ENCODE results near the gene BRSK2. TPM values are rescaled to one million over a fixed set of nuclear protein-coding genes. Genes with fewer than 3 reads are reported as not detected.

The BRSK2 gene
- total RNA-seq, 1 donor from 2014 or later = 49.2 TPM

GRCh38 chr11:1460396-1460985 lies 70.8 kb downstream of the BRSK2 start:
- H3K4me3 Mint-ChIP-seq (ENCODE audit: low read depth) = no peak overlapping the region
- peaks cover 4% of the 10 kb centered on the region for H3K36me3 Mint-ChIP-seq (ENCODE audit: insufficient read depth)
- DNase-seq (ENCODE audit: low spot score, unreplicated experiment) = no peak
- no peaks in the 10 kb centered on the region for H3K27me3 Mint-ChIP-seq
- no peaks in the 10 kb centered on the region for H3K4me1 Mint-ChIP-seq (ENCODE audit: low read depth)
- H3K9me3 Mint-ChIP-seq (ENCODE audit: low read depth) = no peaks in the 10 kb centered on the region
- TF ChIP-seq CTCF (IDR thresholded peaks at IDR 0.05; ENCODE audit: unreplicated experiment) = no peak
- H3K27ac Mint-ChIP-seq = no peak overlapping the region

- Mint-ChIP-seq H3K4me3 (ENCODE audit: low read depth) (no peak overlapping the region), H3K27ac (no peak overlapping the region), H3K36me3 (ENCODE audit: insufficient read depth) (peaks cover 4% of the 10 kb centered on the region)
These were observed 71.5 kb downstream of the BRSK2 start for GRCh38 chr11:1460986-1461825.

GRCh38 chr11:1461826-1462697 lies 72.3 kb downstream of the BRSK2 start:
- Mint-ChIP-seq H3K36me3 (ENCODE audit: insufficient read depth) (peaks cover 4% of the 10 kb centered on the region), H3K9me3 (ENCODE audit: low read depth) (no peaks in the 10 kb centered on the region), H3K27me3 (no peaks in the 10 kb centered on the region), H3K27ac (peak overlapping the region; percentile 10), H3K4me3 (ENCODE audit: low read depth) (no peak overlapping the region), H3K4me1 (ENCODE audit: low read depth) (no peaks in the 10 kb centered on the region)
- DNase-seq (ENCODE audit: low spot score, unreplicated experiment) = no peak
- TF ChIP-seq CTCF (IDR thresholded peaks at IDR 0.05; ENCODE audit: unreplicated experiment) = no peak

More at GRCh38 chr11:1460986-1461825, 71.5 kb downstream of the BRSK2 start:
- DNase-seq (ENCODE audit: low spot score, unreplicated experiment) = no peak
- Mint-ChIP-seq H3K27me3 (no peaks in the 10 kb centered on the region), H3K4me1 (ENCODE audit: low read depth) (no peaks in the 10 kb centered on the region), H3K9me3 (ENCODE audit: low read depth) (no peaks in the 10 kb centered on the region)
- TF ChIP-seq CTCF (IDR thresholded peaks at IDR 0.05; ENCODE audit: unreplicated experiment) = no peak

GRCh38 chr11:1462698-1462975 lies 72.9 kb downstream of the BRSK2 start:
- no peak for DNase-seq (ENCODE audit: low spot score, unreplicated experiment)
- Mint-ChIP-seq H3K27me3 (no peaks in the 10 kb centered on the region), H3K36me3 (ENCODE audit: insufficient read depth) (peaks cover 4% of the 10 kb centered on the region), H3K4me3 (ENCODE audit: low read depth) (no peak overlapping the region), H3K27ac (no peak overlapping the region), H3K4me1 (ENCODE audit: low read depth) (no peaks in the 10 kb centered on the region), H3K9me3 (ENCODE audit: low read depth) (no peaks in the 10 kb centered on the region)
- no peak for TF ChIP-seq CTCF (IDR thresholded peaks at IDR 0.05; ENCODE audit: unreplicated experiment)

GRCh38 chr11:1463056-1463455 lies 73.3 kb downstream of the BRSK2 start:
- no peak for DNase-seq (ENCODE audit: low spot score, unreplicated experiment)
- Mint-ChIP-seq H3K36me3 (ENCODE audit: insufficient read depth) (peaks cover 4% of the 10 kb centered on the region), H3K4me3 (ENCODE audit: low read depth) (no peak overlapping the region), H3K9me3 (ENCODE audit: low read depth) (no peaks in the 10 kb centered on the region), H3K27me3 (no peaks in the 10 kb centered on the region), H3K27ac (no peak overlapping the region), H3K4me1 (ENCODE audit: low read depth) (no peaks in the 10 kb centered on the region)
- TF ChIP-seq CTCF (IDR thresholded peaks at IDR 0.05; ENCODE audit: unreplicated experiment) = no peak

Data from progenitor cell of endocrine pancreas (in vitro differentiated cells).